ENCODE data around the gene ZNF383.

The ZNF383 gene

DNA sequence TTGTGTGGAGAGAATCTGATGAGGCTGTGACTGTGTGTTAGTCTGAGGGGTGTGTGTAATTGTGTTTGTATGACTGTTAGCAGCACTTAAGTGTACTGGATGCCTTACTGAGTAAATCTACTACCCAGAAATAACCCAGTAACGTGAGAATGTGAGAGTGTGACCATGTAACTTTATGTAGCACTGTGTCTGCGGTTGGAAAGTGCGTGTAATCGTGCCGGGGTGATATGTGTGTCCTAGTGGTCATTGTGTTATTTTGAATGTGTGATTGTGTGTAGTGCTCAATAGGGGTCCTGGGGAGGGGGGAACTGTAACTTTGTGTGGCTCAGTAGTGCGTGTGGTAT is 550 bp downstream of the ZNF383 start (continued):
- TF ChIP-seq, protein P1, sequence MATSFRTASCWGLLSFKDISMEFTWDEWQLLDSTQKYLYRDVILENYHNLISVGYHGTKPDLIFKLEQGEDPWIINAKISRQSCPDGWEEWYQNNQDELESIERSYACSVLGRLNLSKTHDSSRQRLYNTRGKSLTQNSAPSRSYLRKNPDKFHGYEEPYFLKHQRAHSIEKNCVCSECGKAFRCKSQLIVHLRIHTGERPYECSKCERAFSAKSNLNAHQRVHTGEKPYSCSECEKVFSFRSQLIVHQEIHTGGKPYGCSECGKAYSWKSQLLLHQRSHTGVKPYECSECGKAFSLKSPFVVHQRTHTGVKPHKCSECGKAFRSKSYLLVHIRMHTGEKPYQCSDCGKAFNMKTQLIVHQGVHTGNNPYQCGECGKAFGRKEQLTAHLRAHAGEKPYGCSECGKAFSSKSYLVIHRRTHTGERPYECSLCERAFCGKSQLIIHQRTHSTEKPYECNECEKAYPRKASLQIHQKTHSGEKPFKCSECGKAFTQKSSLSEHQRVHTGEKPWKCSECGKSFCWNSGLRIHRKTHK (tag by site-specific recombination; IDR thresholded peaks at IDR 0.05) = no peak
- TF ChIP-seq ZNF670 (tag by site-specific recombination; IDR thresholded peaks at IDR 0.05; ENCODE audit: low read depth) = peak; percentile 2; the same call in 1 of the 2 replicates
- no peak for TF ChIP-seq GLIS2 (tag by site-specific recombination; IDR thresholded peaks at IDR 0.05)
- TF ChIP-seq, protein P2, sequence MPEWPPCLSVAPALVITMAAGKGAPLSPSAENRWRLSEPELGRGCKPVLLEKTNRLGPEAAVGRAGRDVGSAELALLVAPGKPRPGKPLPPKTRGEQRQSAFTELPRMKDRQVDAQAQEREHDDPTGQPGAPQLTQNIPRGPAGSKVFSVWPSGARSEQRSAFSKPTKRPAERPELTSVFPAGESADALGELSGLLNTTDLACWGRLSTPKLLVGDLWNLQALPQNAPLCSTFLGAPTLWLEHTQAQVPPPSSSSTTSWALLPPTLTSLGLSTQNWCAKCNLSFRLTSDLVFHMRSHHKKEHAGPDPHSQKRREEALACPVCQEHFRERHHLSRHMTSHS (tag by site-specific recombination; IDR thresholded peaks at IDR 0.05) = no peak
- no peak for TF ChIP-seq ZNF19 (tag by site-specific recombination; IDR thresholded peaks at IDR 0.05; ENCODE audit: low read depth)
- no peak for TF ChIP-seq ZNF514 (tag by site-specific recombination; IDR thresholded peaks at IDR 0.05)
- TF ChIP-seq ZXDB (tag by site-specific recombination; IDR thresholded peaks at IDR 0.05) = no peak
- no peak; the same call in 1 of the 2 replicates for TF ChIP-seq BCL11A (tag by site-specific recombination; IDR thresholded peaks at IDR 0.05; ENCODE audit: low read depth)
- no peak for TF ChIP-seq ZNF555 (tag by site-specific recombination; conservative IDR thresholded peaks at IDR 0.05)
- no peak for TF ChIP-seq ZNF223 (tag by site-specific recombination; IDR thresholded peaks at IDR 0.05)
- no peak for TF ChIP-seq ZNF629 (tag by site-specific recombination; IDR thresholded peaks at IDR 0.05)
- TF ChIP-seq ZNF341 (tag by site-specific recombination; IDR thresholded peaks at IDR 0.05; ENCODE audit: low read depth) = no peak
- no peak for TF ChIP-seq ZNF501 (tag by site-specific recombination; IDR thresholded peaks at IDR 0.05)
- no peak for TF ChIP-seq ZFP37 (tag by site-specific recombination; IDR thresholded peaks at IDR 0.05)
- no peak for TF ChIP-seq ZNF654 (tag by site-specific recombination; IDR thresholded peaks at IDR 0.05; ENCODE audit: low read depth)
- TF ChIP-seq, protein P3, sequence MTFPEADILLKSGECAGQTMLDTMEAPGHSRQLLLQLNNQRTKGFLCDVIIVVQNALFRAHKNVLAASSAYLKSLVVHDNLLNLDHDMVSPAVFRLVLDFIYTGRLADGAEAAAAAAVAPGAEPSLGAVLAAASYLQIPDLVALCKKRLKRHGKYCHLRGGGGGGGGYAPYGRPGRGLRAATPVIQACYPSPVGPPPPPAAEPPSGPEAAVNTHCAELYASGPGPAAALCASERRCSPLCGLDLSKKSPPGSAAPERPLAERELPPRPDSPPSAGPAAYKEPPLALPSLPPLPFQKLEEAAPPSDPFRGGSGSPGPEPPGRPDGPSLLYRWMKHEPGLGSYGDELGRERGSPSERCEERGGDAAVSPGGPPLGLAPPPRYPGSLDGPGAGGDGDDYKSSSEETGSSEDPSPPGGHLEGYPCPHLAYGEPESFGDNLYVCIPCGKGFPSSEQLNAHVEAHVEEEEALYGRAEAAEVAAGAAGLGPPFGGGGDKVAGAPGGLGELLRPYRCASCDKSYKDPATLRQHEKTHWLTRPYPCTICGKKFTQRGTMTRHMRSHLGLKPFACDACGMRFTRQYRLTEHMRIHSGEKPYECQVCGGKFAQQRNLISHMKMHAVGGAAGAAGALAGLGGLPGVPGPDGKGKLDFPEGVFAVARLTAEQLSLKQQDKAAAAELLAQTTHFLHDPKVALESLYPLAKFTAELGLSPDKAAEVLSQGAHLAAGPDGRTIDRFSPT (tag by site-specific recombination; IDR thresholded peaks at IDR 0.05) = no peak
- TF ChIP-seq ZNF248 (tag by site-specific recombination; IDR thresholded peaks at IDR 0.05) = no peak
- no peak for TF ChIP-seq ZBTB17 (tag by site-specific recombination; IDR thresholded peaks at IDR 0.05)
- TF ChIP-seq ZNF560 (tag by site-specific recombination; IDR thresholded peaks at IDR 0.05; ENCODE audit: borderline replicate concordance) = no peak
- TF ChIP-seq ZNF266 (tag by site-specific recombination; IDR thresholded peaks at IDR 0.05; ENCODE audit: low read depth) = no peak; the same call in 1 of the 2 replicates
- no peak for TF ChIP-seq ZNF37A (tag by site-specific recombination; IDR thresholded peaks at IDR 0.05)
- no peak for TF ChIP-seq ZSCAN30 (tag by site-specific recombination; IDR thresholded peaks at IDR 0.05)
- peak; percentile 37; the same call in 1 of the 2 replicates for TF ChIP-seq ZBTB1 (tag by site-specific recombination; IDR thresholded peaks at IDR 0.05)
- TF ChIP-seq ZNF433 (tag by site-specific recombination; IDR thresholded peaks at IDR 0.05; ENCODE audit: low read depth) = no peak
- no peak for TF ChIP-seq ZNF571 (tag by site-specific recombination; IDR thresholded peaks at IDR 0.05)
- TF ChIP-seq SETDB1 (IDR thresholded peaks at IDR 0.05; ENCODE audit: insufficient read length, low read length) = no peak
- TF ChIP-seq ZNF600 (tag by site-specific recombination; IDR thresholded peaks at IDR 0.05) = no peak
- TF ChIP-seq ZNF211 (tag by site-specific recombination; IDR thresholded peaks at IDR 0.05; ENCODE audit: low read depth) = no peak
- TF ChIP-seq KLF7 (tag by site-specific recombination; IDR thresholded peaks at IDR 0.05; ENCODE audit: borderline replicate concordance) = 0 out of 2 replicates have a peak, but pooled peaks have one; percentile 8
- TF ChIP-seq BCL11B (tag by site-specific recombination; IDR thresholded peaks at IDR 0.05; ENCODE audit: low read depth) = no peak
- TF ChIP-seq ZNF24 (tag by site-specific recombination; IDR thresholded peaks at IDR 0.05) = no peak
- TF ChIP-seq, protein P4, sequence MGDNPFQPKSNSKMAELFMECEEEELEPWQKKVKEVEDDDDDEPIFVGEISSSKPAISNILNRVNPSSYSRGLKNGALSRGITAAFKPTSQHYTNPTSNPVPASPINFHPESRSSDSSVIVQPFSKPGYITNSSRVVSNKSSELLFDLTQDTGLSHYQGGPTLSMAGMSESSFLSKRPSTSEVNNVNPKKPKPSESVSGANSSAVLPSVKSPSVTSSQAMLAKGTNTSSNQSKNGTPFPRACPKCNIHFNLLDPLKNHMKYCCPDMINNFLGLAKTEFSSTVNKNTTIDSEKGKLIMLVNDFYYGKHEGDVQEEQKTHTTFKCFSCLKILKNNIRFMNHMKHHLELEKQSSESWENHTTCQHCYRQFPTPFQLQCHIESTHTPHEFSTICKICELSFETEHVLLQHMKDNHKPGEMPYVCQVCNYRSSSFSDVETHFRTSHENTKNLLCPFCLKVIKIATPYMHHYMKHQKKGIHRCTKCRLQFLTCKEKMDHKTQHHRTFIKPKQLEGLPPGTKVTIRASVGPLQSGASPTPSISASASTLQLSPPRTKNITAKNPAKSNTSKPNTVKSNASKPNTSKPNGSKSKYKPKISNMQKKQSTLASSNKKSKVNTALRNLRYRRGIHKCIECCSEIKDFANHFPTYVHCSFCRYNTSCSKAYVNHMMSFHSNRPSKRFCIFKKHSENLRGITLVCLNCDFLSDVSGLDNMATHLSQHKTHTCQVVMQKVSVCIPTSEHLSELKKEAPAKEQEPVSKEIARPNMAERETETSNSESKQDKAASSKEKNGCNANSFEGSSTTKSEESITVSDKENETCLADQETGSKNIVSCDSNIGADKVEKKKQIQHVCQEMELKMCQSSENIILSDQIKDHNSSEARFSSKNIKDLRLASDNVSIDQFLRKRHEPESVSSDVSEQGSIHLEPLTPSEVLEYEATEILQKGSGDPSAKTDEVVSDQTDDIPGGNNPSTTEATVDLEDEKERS (tag by site-specific recombination; IDR thresholded peaks at IDR 0.05) = no peak
- no peak for TF ChIP-seq PRDM1 (tag by site-specific recombination; IDR thresholded peaks at IDR 0.05)
- no peak for TF ChIP-seq ZNF366 (tag by site-specific recombination; conservative IDR thresholded peaks at IDR 0.05)
